NCI-H1436 (cell line): ENCODE results near the gene UCK2.
"Not testable (repeated sequence)": the region's sequence is repeated elsewhere in the genome, so short reads cannot be mapped to it uniquely, and the experiment has no call there.

Experiments
- DNase-seq: peaks from one replicate; lab custom pipeline; 2025; lab: John Stamatoyannopoulos, UW

UCK2 gene

DNA sequence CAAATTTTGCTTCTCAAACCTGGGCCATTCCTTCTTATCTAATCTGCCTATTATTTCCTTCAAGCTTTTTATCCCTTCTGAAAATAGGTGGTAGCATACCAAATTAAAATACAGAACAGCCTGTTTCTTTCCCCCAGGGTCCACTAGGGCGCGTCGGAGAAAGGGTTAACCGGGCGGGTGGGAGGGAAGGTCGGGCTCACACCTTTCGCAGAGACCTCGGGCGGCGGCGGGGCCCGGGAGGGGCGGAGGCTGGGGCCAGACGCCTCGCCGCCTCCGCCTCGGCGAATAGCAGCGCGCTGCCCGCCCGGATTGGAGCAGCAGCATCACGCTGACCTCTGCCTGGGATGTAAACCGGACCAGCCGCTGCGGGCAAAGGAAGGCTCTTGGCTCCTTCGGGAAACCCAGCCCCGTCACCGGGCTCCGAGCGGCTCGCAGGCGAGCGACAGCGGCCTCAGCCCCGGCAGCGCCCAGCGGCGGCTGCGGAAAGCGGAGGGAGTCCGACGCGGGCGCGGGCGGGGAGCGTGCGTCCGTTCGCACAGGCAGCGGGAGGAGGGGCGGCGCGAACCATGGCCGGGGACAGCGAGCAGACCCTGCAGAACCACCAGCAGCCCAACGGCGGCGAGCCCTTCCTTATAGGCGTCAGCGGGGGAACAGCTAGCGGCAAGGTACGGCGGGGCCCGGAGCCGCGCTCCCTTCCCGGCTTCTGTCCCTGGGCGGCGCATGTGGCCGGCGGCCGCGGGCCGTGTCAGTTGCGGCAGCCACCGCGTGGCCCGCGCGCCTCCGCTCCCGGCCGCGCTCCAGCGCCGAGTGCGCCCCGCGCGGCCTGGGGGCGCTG, at the start of gene UCK2:
TSS of gene UCK2 (plus strand) at position 347 of the 835 bp plus-strand sequence. CDS start at position 567, 220 bp downstream.
- peak; percentile 59 for DNase-seq

DNA sequence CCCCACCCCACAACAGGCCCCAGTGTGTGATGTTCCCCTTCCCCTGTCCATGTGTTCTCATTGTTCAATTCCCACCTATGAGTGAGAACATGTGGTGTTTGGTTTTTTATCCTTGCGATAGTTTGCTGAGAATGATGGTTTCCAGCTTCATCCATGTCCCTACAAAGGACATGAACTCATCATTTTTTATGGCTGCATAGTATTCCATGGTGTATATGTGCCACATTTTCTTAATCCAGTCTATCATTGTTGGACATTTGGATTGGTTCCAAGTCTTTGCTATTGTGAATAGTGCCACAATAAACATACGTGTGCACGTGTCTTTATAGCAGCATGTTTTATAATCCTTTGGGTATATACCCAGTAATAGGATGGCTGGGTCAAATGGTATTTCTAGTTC, 49.2 kb upstream of the UCK2 start:
- DNase-seq: not testable (repeated sequence)

DNA sequence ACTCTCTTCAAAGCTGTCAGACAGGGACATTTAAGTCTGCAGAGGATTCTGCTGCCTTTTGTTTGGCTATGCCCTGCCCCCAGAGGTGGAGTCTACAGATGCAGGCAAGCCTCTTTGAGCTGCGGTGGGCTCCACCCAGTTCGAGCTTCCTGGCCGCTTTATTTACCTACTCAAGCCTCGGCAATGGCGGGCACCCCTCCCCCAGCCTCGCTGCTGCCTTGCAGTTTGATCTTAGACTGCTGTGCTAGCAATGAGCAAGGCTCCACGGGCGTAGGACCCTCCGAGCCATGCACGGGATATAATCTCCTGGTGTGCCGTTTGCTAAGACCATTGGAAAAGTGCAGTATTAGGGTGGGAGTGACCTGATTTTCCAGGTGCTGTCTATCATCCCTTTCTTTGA, 43.9 kb upstream of the UCK2 start:
- not testable (repeated sequence) for DNase-seq

DNA sequence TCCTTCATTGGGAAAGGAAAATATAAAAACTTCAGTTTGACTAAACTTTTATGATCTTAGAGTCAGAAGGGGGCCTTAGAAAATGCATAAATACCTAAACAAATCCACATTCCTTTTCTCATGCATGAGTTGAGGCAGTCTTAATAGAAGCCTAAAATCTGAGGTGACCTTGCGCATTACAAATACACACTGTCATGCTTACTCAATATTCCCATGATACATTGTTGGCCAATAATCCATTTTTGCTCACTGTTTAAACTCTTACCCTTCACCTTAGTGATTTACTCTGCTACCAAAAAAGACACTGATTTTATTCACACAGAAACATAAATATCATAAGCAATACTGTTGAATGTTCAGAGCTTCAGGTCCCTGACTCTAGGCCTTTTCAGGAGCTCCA, 39.7 kb upstream of the UCK2 start:
- no peak for DNase-seq

DNA sequence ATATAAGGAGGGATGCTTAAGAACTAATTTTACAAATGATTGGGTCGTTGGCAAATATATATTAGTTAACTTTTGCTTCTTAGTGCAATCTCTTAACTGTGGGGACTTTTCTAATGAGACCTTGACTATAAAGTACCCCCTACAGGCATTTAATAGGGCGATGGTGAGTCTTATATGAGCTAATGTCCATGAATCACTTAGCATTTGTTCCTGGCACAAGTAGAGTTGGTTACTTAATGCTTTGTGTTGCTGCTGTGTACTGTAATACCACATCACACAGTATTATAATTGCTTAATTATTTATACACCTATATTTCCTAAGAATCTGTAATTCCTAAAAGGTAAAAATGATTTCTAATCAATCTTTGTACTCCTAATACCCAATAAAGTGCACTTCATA, 33.5 kb upstream of the UCK2 start:
- DNase-seq: no peak

DNA sequence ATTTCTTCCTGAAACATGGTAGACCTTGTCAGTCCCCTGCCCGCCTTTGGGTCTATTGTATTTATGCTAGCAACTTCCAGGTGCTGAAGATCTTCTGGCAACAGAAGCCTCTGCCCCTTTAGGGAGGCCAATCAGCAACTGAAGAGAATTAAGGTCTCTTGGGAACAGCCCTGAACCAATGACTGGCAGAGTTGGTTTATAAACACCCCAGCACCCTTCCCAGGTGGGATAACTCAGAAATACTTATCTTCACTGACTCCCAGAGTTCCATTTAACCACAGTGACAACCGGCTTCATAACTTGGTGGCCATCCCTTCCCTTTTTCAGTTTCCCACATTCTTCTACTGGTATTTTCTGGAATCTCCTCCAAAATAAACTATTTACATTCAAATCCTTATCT, 31.5 kb upstream of the UCK2 start:
- DNase-seq: peak; percentile 7

DNA sequence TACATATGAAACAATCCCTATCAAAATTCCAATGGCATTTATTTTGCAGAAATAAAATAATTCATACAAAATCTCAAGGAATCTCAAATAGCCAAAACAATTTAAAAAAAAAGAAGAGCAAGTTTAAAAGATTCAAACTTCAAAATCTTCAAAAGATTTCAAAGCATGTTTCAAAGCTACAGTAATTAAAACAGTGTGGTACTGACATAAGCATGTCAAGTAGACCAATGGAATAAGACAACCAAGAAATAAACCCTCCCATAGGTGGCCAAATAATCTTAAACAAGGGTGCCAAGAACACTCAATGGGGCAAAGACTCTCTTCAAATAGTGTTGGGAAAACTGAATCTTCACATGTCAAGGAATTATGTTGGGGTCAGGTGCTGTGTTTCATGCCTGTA, 28.0 kb upstream of the UCK2 start:
- no peak for DNase-seq

DNA sequence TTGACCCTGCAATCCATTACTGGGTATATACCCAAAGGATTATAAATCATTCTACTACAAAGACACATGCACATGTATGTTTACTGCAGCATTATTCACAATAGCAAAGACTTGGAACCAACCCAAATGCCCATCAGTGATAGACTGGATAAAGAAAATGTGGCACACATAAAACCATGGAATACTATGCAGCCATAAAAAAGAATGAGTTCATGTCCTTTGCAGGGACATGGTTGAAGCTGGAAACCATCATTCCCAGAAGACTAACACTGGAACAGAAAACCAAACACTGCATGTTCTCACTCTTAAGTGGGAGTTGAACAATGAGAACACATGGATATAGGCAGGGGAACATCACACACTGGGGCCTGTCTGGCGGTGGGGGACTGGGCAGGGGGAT, 22.9 kb upstream of the UCK2 start:
- not testable (repeated sequence) for DNase-seq

DNA sequence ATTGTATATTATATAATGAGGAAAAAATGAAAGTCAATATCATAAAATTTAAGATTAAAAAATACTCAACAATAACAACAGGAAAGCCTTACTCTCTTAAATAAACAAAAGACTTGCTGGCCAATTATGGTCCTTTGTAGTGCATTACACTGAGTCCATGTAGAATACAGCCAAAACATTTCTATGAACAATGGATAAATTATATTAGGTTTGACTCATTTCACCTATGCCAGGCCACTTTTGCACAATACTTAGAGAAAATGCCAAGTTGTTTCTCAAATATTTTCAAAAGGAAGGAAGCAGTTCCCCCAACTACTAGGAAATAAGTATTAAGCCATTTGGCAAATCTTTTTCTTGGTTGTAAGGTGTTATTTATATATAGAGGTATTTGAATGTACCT, 19.8 kb upstream of the UCK2 start:
- DNase-seq: no peak

DNA sequence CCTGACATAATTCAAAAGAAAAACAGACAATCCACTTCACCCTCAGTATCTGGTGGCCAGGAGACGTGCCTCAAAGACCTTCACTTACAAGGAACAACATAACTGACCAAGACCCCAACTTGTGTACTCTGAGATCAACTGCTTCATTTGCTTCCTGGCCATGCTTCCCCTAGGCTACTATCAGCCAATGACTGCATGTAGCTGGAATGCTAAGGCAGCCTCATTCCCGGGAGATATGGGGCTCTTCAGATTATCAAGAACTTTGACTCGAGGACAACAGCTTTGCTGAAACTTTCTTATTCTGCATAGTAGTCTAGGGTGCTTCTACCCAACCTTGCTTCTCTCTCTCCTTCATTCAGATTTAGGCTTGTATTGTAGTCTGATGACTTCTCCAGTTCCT, 11.7 kb upstream of the UCK2 start:
- no peak for DNase-seq

DNA sequence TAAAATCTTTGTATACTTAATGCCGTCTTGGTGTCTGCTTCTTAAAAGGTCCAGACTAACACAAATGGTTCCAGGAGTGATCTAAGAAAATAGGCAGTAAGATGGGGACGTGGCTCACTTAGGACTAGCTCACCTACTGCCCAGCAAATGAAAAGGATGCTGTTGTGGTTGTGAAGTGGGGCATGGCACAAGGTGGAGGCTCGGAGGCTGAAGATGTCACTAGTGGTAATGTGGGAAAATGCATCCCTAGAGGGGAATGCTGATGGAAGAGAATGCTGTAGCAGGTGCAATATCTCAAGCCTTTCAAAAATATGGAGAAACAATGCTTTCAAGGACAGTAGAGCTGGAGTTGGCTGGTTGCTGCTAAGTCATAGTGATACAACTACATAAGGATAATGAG, 11.3 kb upstream of the UCK2 start:
- no peak for DNase-seq

DNA sequence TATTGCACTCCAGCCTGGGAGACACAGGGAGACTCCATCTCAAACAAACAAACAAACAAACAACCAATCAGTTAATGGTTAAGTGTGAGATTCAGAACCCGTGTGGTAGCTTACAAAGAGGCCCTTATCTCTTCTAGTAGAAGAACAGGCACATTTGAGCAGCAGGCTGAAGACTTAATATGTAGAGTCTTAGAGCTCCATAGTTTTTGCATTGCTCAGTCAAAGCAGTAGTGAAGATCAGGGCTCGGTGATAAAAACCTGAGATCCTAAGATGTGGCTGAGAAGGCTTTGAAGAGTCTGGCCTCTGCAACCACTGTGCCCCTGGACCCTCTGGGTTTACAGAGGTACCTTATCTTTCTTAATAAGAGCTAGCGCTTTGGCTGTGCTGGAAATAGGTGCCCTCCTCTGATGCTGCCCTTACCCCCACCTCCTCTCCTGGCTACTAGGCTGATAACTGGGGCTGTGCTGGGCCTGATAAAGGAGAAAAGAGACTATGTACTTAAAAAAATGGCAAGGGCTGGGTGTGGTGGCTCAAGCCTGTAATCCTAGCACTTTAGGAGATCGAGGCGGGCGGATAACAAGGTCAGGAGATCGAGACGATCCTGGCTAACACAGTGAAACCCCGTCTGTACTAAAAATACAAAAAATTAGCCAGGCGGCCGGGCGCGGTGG, 10.5 kb upstream of the UCK2 start:
- DNase-seq: no peak

DNA sequence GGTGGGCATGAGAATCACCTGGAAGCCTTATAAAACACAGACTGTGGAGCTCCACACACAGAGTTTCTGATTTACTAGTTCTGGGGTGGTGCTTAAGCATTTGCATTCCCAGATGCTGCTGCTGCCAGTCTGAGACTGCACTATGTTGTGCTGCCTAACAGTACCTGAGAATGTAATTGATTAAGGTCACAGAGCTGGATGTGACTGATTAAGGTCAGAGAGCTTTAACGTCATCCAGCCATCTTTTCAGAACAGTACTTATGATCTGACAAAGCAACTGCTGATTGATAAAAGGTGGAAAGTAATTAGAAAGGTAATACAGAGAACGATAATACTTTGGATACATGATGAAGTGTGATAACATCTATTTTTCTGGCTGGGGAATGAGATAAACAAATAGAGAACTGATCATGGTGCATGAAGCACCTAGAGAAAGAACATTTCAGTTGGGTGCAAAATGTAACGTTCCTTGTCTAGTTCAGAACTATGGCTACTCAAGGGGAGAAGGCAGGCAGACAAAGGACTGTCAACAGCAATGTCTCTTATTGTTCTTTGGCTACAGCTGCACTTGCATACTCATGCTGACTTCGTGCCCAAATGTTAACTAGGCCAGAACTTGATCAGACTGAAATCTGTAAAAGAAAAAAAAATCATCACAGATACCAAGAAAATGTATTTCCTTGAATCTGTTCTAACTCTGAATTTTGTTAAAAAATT, 3.7 kb upstream of the UCK2 start:
- DNase-seq: no peak

DNA sequence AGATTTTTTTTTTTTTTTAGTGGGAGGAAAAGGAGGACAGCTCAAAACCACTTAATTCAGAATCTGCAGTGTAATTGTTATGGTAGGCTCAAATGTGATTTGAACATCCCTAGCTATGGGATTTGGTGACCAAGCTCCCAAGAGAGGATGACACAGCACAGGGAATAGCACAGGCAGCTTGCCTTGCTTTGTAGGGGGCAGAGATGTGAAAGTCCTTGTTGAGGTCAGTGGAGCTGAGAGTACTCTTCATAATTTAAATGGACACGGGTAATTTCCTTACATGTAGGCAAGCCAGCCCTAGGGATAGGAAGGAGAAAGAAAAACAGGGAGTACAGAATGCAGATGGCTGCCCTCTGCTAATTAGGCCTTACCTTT, 3.2 kb upstream of the UCK2 start:
- no peak for DNase-seq

DNA sequence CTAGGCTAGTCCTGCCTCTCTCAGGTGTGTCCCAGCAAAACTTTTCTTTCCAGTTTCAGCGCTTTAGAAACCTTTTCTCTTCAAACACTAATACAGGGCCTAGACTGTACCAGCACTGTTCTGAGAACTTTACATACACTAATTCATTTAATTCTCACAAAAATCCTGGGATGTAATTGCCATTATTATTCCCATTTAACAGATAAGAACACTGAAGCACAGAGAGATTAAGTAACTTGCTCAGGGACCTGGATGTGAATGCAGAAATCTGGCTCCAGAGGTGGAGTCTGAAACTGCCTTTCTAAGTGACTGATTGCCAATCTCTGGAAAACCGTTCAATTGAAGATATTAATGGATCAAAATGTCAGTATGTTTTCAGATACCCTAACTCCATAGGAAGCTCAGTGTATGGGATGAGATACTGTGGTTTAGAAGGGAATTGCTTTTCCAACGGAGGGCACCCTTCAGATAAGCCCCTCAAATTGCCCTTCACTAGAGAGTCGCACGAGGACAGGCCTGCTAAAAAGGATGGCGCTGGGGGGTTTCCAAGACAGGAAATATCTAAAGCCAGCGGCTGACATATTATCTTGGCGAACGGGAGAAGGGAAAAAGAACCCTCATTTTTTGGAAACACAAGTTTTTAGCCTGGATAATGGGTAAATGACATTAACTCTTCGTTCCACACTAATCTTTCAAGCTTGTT, 698 bp upstream of the UCK2 start:
- DNase-seq: no peak

DNA sequence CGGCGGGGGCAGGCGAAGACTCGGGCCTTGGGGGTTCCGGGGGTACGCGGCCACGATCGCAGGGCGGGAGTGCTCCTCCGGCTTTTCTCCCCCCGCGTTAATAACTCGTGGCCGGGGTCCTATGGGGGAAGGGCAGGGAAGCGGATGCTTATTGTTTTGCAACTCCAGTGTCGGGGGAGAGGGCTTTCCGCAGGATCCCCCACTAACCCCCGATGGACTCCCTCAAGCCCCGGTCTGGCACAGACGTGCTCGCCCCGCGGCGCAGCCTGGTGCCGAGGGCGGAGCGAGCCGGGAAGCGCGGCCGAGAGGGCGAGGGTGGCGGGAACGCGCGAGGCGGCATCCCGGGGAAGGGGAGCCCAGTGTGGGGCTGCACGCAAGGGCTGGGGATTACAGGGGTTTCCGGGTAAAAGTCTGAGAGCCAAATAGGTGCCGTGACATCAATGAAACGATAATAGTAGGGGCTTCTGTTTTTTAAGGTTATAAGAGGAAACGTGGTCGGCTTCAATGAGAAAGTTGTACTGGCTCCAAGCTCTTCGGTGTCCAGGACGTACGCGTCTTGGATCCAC, 772 bp downstream of the UCK2 start:
- DNase-seq: peak; percentile 31

DNA sequence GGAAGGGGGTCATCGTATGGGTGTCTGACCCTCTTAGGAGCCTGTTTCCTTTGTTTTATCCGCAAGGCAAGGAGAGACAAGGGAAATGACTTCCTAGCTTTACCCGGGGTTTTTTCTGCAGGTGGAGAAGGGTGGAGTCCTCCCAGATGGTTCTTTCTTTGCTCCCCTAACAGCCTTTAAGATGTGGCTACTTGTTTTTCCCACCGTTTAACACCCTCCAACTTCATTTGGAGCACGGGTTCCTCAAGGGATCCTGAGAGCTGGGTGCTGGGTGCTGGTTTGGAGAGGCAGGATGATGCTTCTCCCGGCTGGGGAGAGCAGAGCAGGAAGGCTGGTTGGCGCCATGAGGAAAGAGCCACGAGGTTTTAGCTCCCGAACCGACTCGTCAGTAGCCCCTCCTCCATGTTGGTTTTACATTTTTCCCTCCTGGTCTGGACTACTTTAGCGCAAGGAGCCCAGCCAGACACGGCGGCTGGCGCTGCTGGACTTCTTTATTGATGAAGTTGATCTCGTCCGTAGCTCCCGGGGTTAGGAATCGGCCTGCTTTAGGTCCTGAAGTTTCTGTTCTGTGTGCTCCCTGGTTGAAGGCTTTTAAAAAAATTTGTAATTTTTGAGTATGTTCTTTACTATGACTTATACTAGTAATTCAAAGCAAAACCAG, 1.4 kb downstream of the UCK2 start:
- DNase-seq: peak; percentile 59

DNA sequence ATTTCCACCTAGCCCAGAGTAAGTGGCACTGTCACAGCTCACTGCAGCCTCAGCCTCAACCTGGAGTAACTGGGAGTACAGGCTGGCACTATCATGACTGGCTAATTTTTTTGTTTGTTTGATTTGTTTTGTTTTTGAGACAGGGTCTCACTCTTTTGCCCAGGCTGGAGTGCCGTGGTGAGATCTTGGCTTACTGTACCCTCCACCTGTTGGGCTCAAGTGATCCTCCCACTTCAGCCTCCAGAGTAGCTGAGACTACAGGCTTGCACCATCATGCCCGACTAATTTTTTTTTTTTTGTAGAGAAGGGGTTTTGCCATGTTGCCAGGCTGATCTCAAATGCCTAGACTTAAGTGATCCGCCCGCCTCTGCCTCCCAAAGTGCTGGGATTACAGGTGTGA, 2.5 kb downstream of the UCK2 start:
- DNase-seq: no peak

DNA sequence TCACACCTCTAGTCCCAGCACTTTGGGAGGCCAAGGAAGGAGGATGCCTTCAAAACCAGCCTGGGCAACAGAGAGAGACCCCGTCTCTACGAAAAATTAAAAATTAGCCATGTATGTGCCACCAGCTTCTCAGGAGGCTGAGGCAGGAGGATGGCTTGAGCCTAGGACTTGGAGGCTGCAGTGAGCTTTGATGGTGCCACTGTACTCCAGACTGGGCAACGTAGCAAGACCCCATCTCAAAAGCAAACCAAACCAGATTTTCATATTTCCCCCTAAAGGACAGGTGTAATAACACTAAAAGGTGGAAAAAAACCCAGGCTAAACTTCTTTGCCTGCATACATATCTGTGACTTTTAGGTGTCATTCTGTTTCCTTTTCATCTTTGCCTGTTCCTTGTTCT, 3.7 kb downstream of the UCK2 start:
- no peak for DNase-seq

DNA sequence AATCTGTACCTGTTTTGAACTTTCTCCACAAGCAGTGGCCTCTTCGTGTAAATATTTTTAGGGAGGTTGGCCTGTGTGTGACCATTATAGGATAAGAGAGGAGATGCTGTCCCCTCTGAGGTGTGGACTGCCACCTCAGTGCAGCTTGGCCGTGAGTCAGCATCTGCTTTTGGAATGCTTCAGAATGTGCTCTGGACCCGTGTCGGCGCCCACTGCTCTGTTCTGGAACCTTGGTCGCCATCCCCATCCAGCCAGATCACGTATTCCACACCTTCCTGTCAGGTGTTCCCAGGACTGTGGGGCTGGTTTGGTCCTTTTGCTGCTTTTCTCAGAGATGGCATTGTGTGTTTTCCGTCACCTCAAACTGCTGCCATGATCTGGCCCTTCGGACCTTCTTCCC, 5.5 kb downstream of the UCK2 start:
- no peak for DNase-seq

DNA sequence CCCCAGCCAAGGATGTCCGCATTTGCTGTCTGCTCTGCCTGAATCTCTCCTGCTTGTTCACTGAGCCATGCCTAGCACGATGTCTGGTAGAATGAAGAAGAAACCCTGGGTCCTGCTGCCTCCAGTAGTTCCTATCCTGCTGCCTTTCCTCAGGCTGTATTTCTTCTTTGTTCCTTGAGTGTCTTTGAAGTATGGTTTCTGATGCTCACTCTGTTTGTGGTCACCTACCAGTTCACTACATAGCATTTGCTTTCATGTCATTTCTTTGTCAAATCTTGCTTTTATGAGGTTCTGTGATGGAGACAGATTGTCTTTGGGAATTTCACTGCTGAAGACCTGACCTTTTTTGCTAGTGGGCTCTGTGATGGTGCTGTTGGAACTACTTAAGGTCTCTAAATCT, 5.9 kb downstream of the UCK2 start:
- no peak for DNase-seq

DNA sequence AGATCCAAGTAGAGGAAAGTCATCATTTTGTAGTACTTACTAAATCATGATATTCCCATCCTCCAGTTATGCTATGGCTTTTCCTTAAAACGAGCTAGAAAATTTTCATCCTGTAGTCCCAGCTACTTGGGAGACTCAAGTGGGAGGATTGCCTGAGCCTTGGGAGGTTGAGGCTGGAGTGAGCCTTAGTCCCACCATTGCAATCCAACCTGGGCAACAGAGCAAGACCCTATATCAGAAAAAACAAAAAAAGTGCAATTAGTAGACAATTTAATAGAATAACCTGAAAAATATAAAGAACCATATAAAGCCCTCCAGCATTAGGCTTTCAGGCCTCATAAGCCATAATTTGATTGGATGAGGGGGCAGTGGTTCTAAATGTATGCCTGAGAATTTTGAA, 6.8 kb downstream of the UCK2 start:
- DNase-seq: no peak
